Left lung (tissue), 10 donors: ENCODE measurements around the gene PHLPP1. TPM values are rescaled to one million over a fixed set of nuclear protein-coding genes. Genes with fewer than 3 reads are reported as not detected.
A peak's percentile ranks its signal among the peaks of the same experiment; 100 is the strongest.

Source experiments
- ATAC-seq: fragments of 200-7000 bp; cut with Tn5 transposase; one replicate; pipeline ENCODE4 v1.9.1; 2020; ENCODE audit warnings: moderate library complexity
- DNase-seq, 4 donors: peaks; one replicate each; pipeline ENCODE4 v3.0.0-alpha.2; 2013 to 2020
- H3K27ac ChIP-seq, 2 donors: fragments of 200-600 bp; sonication (generic) in 1 of 2; one replicate each; pipeline versions ENCODE4 v1.5.0 to v1.8.0; 2020 to 2021
- H3K27me3 ChIP-seq, 2 donors: fragments of 200-600 bp; sonication (generic) in 1 of 2; one replicate each; pipeline versions ENCODE4 v1.5.0 to v1.8.0; 2020 to 2021
- H3K36me3 ChIP-seq, 2 donors: fragments of 200-600 bp; sonication (generic) in 1 of 2; one replicate each; pipeline versions ENCODE4 v1.5.0 to v1.8.0; 2020 to 2021
- H3K4me1 ChIP-seq, 2 donors: fragments of 200-600 bp; one replicate each; pipeline ENCODE4 v1.8.0; 2021
- H3K4me3 ChIP-seq, 2 donors: fragments of 200-600 bp; sonication (generic) in 1 of 2; one replicate each; pipeline versions ENCODE4 v1.5.0 to v1.8.0; 2020 to 2021; ENCODE audit warnings: mild to moderate bottlenecking in 1 of 2
- H3K9me3 ChIP-seq, 2 donors: fragments of 200-600 bp; sonication (generic) in 1 of 2; one replicate each; pipeline versions ENCODE4 v1.5.0 to v1.8.0; 2020 to 2021
- intact Hi-C, 2 donors: fragments of 100-400 bp; cut with DNase I; formaldehyde crosslinking; loops; one replicate each; pipeline versions ENCODE4 v1.11.2 to v1.14.2; 2022
- polyA plus RNA-seq, 6 donors: library from polyadenylated mRNA; unstranded; fragments of 120-200 nt; gene quantifications; one replicate each; pipeline ENCODE4 v1.2.1, GENCODE V29; 2013; ENCODE audit not compliant: insufficient read length in 6 of 6
- total RNA-seq, 2 donors: library from RNA; stranded (reverse); fragmentation: NEBNext Ultra II Directional; extraction: Animal tissue kit (Norgen Biotek cat#: 25700); gene quantifications; one replicate each; pipeline ENCODE4 v1.2.1, GENCODE V29; 2021
- TF ChIP-seq, protein P1 (sequence below), 2 donors: fragments of 200-600 bp; sonication (generic) in 1 of 2; IDR thresholded peaks; one replicate each; pipeline versions ENCODE4 v1.5.0 to v1.8.0; 2021; ENCODE audit warnings: antibody characterized with exemption in 2 of 2
- donor health status: DM: no; HTN: yes; CAD: no.
- donor health status: DM: no; HTN: no; CAD: no.

Gene PHLPP1
- total and polyA plus RNA-seq, 8 donors, result 7.0 to 13.1 (median 11.0) TPM

GRCh38 chr18:62751341-62751821, 36.0 kb downstream of the PHLPP1 start:
- intact Hi-C loops, result no loop called here
- no peaks in the 10 kb centered on the region for H3K9me3 ChIP-seq
- H3K27me3 ChIP-seq, result no peaks in the 10 kb centered on the region
- TF ChIP-seq, protein P1, sequence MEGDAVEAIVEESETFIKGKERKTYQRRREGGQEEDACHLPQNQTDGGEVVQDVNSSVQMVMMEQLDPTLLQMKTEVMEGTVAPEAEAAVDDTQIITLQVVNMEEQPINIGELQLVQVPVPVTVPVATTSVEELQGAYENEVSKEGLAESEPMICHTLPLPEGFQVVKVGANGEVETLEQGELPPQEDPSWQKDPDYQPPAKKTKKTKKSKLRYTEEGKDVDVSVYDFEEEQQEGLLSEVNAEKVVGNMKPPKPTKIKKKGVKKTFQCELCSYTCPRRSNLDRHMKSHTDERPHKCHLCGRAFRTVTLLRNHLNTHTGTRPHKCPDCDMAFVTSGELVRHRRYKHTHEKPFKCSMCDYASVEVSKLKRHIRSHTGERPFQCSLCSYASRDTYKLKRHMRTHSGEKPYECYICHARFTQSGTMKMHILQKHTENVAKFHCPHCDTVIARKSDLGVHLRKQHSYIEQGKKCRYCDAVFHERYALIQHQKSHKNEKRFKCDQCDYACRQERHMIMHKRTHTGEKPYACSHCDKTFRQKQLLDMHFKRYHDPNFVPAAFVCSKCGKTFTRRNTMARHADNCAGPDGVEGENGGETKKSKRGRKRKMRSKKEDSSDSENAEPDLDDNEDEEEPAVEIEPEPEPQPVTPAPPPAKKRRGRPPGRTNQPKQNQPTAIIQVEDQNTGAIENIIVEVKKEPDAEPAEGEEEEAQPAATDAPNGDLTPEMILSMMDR (IDR thresholded peaks at IDR 0.05), result no peak
- H3K36me3 ChIP-seq, result no peaks in the 10 kb centered on the region
- DNase-seq, result peak in 1 of 4 donors; percentile 13
- H3K4me3 ChIP-seq, result no peak overlapping the region
- peak overlapping the region in 1 of 2 donors; percentile 31 for H3K27ac ChIP-seq
- ATAC-seq, result no peak
- peaks cover 0 to 14% of the 10 kb centered on the region in 2 donors for H3K4me1 ChIP-seq

- H3K27me3 ChIP-seq, result no peaks in the 10 kb centered on the region
- no peaks in the 10 kb centered on the region for H3K9me3 ChIP-seq
- no peaks in the 10 kb centered on the region for H3K36me3 ChIP-seq
- peaks cover 0 to 14% of the 10 kb centered on the region in 2 donors for H3K4me1 ChIP-seq
- H3K4me3 ChIP-seq, result no peak overlapping the region
- ATAC-seq, result no peak
- peak overlapping the region in 1 of 2 donors; percentile 31 for H3K27ac ChIP-seq
- intact Hi-C loops, result no loop called here
- DNase-seq, result no peak
- TF ChIP-seq, protein P1 (IDR thresholded peaks at IDR 0.05), result no peak
Observed at GRCh38 chr18:62751977-62752376, 36.6 kb downstream of the PHLPP1 start.

DNA sequence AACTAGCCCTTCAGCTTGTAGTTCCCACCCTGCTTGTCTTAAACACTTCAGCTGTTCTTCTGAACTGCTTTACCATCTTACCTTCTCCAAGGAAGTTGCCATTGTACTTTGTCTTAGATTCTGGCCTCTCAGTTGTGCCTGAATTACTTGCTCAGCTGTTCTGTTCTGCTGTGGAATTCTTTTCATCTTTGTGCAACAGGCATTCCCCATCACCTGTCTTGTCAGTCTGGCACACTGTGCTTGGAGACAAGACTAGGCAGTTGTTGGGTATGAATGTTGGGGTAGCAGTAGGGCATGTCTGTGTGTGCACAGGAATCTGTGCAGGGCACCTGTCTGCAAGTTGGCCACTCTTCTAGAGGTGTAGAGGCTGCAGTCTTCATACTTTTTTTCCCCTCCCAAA, 38.7 kb downstream of the PHLPP1 start:
- H3K4me3 ChIP-seq, result no peak overlapping the region
- DNase-seq (no peak), ATAC-seq (no peak)
- H3K9me3 ChIP-seq, result no peaks in the 10 kb centered on the region
- no peak overlapping the region for H3K27ac ChIP-seq
- intact Hi-C loops, result no loop called here
- H3K36me3 ChIP-seq, result no peaks in the 10 kb centered on the region
- TF ChIP-seq, protein P1 (IDR thresholded peaks at IDR 0.05), result no peak
- no peaks in the 10 kb centered on the region for H3K27me3 ChIP-seq
- peaks cover 0 to 14% of the 10 kb centered on the region in 2 donors for H3K4me1 ChIP-seq

DNA sequence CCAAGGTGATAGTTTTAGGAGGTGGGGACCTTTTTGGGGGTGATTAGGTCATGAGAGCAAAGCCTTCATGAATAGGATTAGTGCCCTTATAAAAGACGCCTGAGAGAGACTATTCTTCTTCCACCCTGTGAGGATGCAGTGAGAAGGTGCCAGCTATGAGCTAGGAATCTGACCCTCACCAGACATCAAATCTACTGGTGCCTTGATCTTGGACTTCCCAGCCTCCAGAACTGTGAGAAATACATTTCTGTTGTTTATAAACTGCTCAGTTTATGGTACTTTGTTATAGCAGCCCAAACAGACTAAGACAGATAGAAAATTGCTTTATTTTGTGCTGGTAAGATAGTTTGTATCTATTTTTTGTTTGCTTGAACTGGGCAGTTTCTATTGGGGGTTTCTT, 40.1 kb downstream of the PHLPP1 start:
- Histone ChIP-seq H3K27me3 (no peaks in the 10 kb centered on the region), H3K36me3 (no peaks in the 10 kb centered on the region), H3K27ac (no peak overlapping the region), H3K4me3 (no peak overlapping the region), H3K9me3 (no peaks in the 10 kb centered on the region), H3K4me1 (peaks cover 0 to 14% of the 10 kb centered on the region in 2 donors)
- DNase-seq (no peak), ATAC-seq (no peak)
- intact Hi-C loops, result no loop called here
- TF ChIP-seq, protein P1 (IDR thresholded peaks at IDR 0.05), result no peak

- Histone ChIP-seq H3K4me3 (no peak overlapping the region), H3K9me3 (no peaks in the 10 kb centered on the region), H3K36me3 (no peaks in the 10 kb centered on the region), H3K27ac (no peak overlapping the region), H3K4me1 (peaks cover 0 to 10% of the 10 kb centered on the region in 2 donors), H3K27me3 (no peaks in the 10 kb centered on the region)
- TF ChIP-seq, protein P1 (IDR thresholded peaks at IDR 0.05), result no peak
- intact Hi-C loops, result no loop called here
- DNase-seq, result no peak
- no peak for ATAC-seq
Observed at GRCh38 chr18:62755946-62756345, 40.6 kb downstream of the PHLPP1 start.
